ENCODE results near the gene CYSLTR2.

GRCh38 chr13:48735571-48735970 lies 81.8 kb downstream of the CYSLTR2 start:
- TF ChIP-seq CTCF (optimal IDR thresholded peaks at IDR 0.05 in 1 of 3, IDR thresholded peaks at IDR 0.05 in 1 of 3, conservative IDR thresholded peaks at IDR 0.05 in 1 of 3; ENCODE audit: extremely low read depth in 1 of 3, insufficient read depth in 2 of 3, low read length in 3 of 3), result no peak
- TF ChIP-seq EZH2 (IDR thresholded peaks at IDR 0.05; ENCODE audit: low read length), result no peak
